Measurements from ENCODE around the gene FAM78A.
"Not testable (repeated sequence)": the region's sequence is repeated elsewhere in the genome, so short reads cannot be mapped to it uniquely, and the experiment has no call there.

FAM78A gene

GRCh38 chr9:131236161-131236560, 40.1 kb downstream of the FAM78A start:
- no peak for DNase-seq

GRCh38 chr9:131235480-131235851, 40.8 kb downstream of the FAM78A start:
- DNase-seq = no peak

- DNase-seq = no peak
Observed at GRCh38 chr9:131234799-131235479, 41.4 kb downstream of the FAM78A start.

- no peak for DNase-seq
Observed at GRCh38 chr9:131233995-131234394, 42.3 kb downstream of the FAM78A start.

GRCh38 chr9:131233556-131233955, 42.8 kb downstream of the FAM78A start:
- no peak for DNase-seq

- no peak for DNase-seq
Observed at GRCh38 chr9:131228988-131229387, 47.3 kb downstream of the FAM78A start.

- no peak for DNase-seq
Observed at GRCh38 chr9:131227959-131228460, 48.3 kb downstream of the FAM78A start.

GRCh38 chr9:131227112-131227958, 49.0 kb downstream of the FAM78A start:
- peak in 2 of 3 experiments; percentile 0 to 58 for DNase-seq

- no peak for DNase-seq
Observed at GRCh38 chr9:131226226-131226625, 50.1 kb downstream of the FAM78A start.

GRCh38 chr9:131222460-131222859, 53.9 kb downstream of the FAM78A start:
- no peak for DNase-seq

- no peak for DNase-seq
Observed at GRCh38 chr9:131220485-131220884, 55.8 kb downstream of the FAM78A start.

- DNase-seq = peak in 1 of 3 experiments; percentile 2
Observed at GRCh38 chr9:131218370-131218769, 57.9 kb downstream of the FAM78A start.

GRCh38 chr9:131217331-131218031, 58.8 kb downstream of the FAM78A start:
- DNase-seq = peak in 1 of 3 experiments; percentile 36

GRCh38 chr9:131216806-131217205, 59.5 kb downstream of the FAM78A start:
- no peak for DNase-seq

- no peak for DNase-seq
Observed at GRCh38 chr9:131214876-131215275, 61.4 kb downstream of the FAM78A start.

- DNase-seq = no peak
Observed at GRCh38 chr9:131214286-131214856, 61.9 kb downstream of the FAM78A start.

GRCh38 chr9:131211920-131212319, 64.4 kb downstream of the FAM78A start:
- DNase-seq = not testable (repeated sequence)
